Hepatocyte (in vitro differentiated cells): Measurements from ENCODE around the gene PNPLA7. TPM values are rescaled to one million over a fixed set of nuclear protein-coding genes. Genes with fewer than 3 reads are reported as not detected.

Source experiments
- DNase-seq: peaks from one replicate; pipeline ENCODE4 v3.0.0-alpha.2; 2016; ENCODE audit warnings: low spot score
- H2AFZ ChIP-seq: fragments of 200-600 bp; sonication (generic); 2 replicates; pipeline ENCODE4 v1.6.0; 2016; ENCODE audit warnings: antibody characterized with exemption, mild to moderate bottlenecking
- H3K27ac ChIP-seq: fragments of 200-600 bp; sonication (generic); 2 replicates; pipeline ENCODE4 v1.5.1; 2016; ENCODE audit warnings: mild to moderate bottlenecking
- H3K27me3 ChIP-seq: fragments of 200-600 bp; sonication (generic); 2 replicates; pipeline ENCODE4 v1.6.1; 2016
- H3K36me3 ChIP-seq: fragments of 200-600 bp; sonication (generic); replicated peaks from 2 replicates; pipeline ENCODE4 v1.5.1; 2016; ENCODE audit warnings: low read depth; ENCODE audit not compliant: insufficient read depth
- H3K4me1 ChIP-seq: fragments of 200-600 bp; sonication (generic); 2 replicates; pipeline ENCODE4 v1.5.1; 2016; ENCODE audit warnings: mild to moderate bottlenecking, moderate library complexity; ENCODE audit not compliant: insufficient read depth
- H3K4me2 ChIP-seq: fragments of 200-600 bp; sonication (generic); 2 replicates; pipeline ENCODE4 v1.6.0; 2016
- H3K4me3 ChIP-seq: fragments of 200-600 bp; sonication (generic); 2 replicates; pipeline ENCODE4 v1.5.1; 2016; ENCODE audit warnings: mild to moderate bottlenecking
- H3K79me2 ChIP-seq: fragments of 200-600 bp; sonication (generic); 2 replicates; pipeline ENCODE4 v1.6.0; 2017; ENCODE audit warnings: mild to moderate bottlenecking
- H3K9me2 ChIP-seq: fragments of 200-600 bp; sonication (generic); replicated peaks from 2 replicates; pipeline ENCODE4 v1.6.0; 2017; ENCODE audit warnings: mild to moderate bottlenecking; ENCODE audit not compliant: insufficient read depth
- H3K9me3 ChIP-seq: fragments of 200-600 bp; sonication (generic); 2 replicates; pipeline ENCODE4 v1.5.1; 2016; ENCODE audit warnings: low read depth, mild to moderate bottlenecking
- H4K20me1 ChIP-seq: fragments of 200-600 bp; sonication (generic); 2 replicates; pipeline ENCODE4 v1.6.0; 2016; ENCODE audit warnings: mild to moderate bottlenecking; ENCODE audit not compliant: insufficient read depth, poor library complexity, severe bottlenecking
- EZH2 ChIP-seq: fragments of 200-600 bp; sonication (generic); IDR thresholded peaks from 2 replicates; pipeline ENCODE4 v1.6.1; 2016; ENCODE audit warnings: antibody characterized with exemption, mild to moderate bottlenecking, borderline replicate concordance
- EZH2phosphoT487 ChIP-seq: fragments of 200-600 bp; sonication (generic); IDR thresholded peaks from one replicate; pipeline ENCODE4 v1.6.1; 2018; ENCODE audit warnings: antibody characterized with exemption, mild to moderate bottlenecking, low read depth, moderate library complexity; ENCODE audit not compliant: unreplicated experiment, severe bottlenecking
- WGBS: methylation state at CpG from one replicate; pipeline ENCODE4 v1.1.6; 2016; ENCODE audit warnings: low lambda C conversion rate; ENCODE audit errors: missing lambda C conversion rate; 5-methylcytosine and 5-hydroxymethylcytosine counted together
- polyA plus RNA-seq: library from polyadenylated mRNA; unstranded; fragments of >200 nt; fragmentation: Nextera tagmentation; extraction: Ambion mirVana; gene quantifications from 2 replicates; pipeline ENCODE4 v1.2.1, GENCODE V29; 2016
- total RNA-seq: library from RNA; depleted of rRNA; stranded (reverse); fragments of >200 nt; gene quantifications from 2 replicates; pipeline ENCODE4 v1.2.3, GENCODE V29; 2014
- TF ChIP-seq, protein P1 (sequence below): fragments of 200-600 bp; sonication (generic); IDR thresholded peaks from 2 replicates; pipeline ENCODE4 v1.5.1; 2016; ENCODE audit warnings: antibody characterized with exemption, mild to moderate bottlenecking; ENCODE audit not compliant: poor library complexity

PNPLA7 gene
- total and polyA plus RNA-seq, 2 experiments from 2014 or later: 0.62 to 0.77 TPM

- H3K9me2 ChIP-seq: no peaks in the 10 kb centered on the region
- no peaks in the 10 kb centered on the region for H3K27me3 ChIP-seq
- H3K27ac ChIP-seq: no peak overlapping the region
- H3K4me3 ChIP-seq: no peak overlapping the region
- TF ChIP-seq EZH2 (no peak), EZH2phosphoT487 (no peak)
- TF ChIP-seq, protein P1, sequence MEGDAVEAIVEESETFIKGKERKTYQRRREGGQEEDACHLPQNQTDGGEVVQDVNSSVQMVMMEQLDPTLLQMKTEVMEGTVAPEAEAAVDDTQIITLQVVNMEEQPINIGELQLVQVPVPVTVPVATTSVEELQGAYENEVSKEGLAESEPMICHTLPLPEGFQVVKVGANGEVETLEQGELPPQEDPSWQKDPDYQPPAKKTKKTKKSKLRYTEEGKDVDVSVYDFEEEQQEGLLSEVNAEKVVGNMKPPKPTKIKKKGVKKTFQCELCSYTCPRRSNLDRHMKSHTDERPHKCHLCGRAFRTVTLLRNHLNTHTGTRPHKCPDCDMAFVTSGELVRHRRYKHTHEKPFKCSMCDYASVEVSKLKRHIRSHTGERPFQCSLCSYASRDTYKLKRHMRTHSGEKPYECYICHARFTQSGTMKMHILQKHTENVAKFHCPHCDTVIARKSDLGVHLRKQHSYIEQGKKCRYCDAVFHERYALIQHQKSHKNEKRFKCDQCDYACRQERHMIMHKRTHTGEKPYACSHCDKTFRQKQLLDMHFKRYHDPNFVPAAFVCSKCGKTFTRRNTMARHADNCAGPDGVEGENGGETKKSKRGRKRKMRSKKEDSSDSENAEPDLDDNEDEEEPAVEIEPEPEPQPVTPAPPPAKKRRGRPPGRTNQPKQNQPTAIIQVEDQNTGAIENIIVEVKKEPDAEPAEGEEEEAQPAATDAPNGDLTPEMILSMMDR: no peak
- H3K4me2 ChIP-seq: no peak overlapping the region
- WGBS: 95% methylated on average over 4 of the region's 4 CpGs
- H4K20me1 ChIP-seq: no peaks in the 10 kb centered on the region
- H3K36me3 ChIP-seq: no peaks in the 10 kb centered on the region
- no peak for DNase-seq
- H2AFZ ChIP-seq: no peak overlapping the region
- H3K4me1 ChIP-seq: peaks cover 15% of the 10 kb centered on the region
- H3K9me3 ChIP-seq: no peaks in the 10 kb centered on the region
- peaks cover 26% of the 10 kb centered on the region for H3K79me2 ChIP-seq
Measured at GRCh38 chr9:137580954-137581322, 30.7 kb upstream of the PNPLA7 start.

- no peaks in the 10 kb centered on the region for H3K36me3 ChIP-seq
- no peak overlapping the region for H3K27ac ChIP-seq
- no peak overlapping the region for H3K4me2 ChIP-seq
- WGBS: 86% methylated on average over 23 of the region's 23 CpGs
- peaks cover 15% of the 10 kb centered on the region for H3K4me1 ChIP-seq
- H3K79me2 ChIP-seq: peaks cover 30% of the 10 kb centered on the region
- H3K9me3 ChIP-seq: no peaks in the 10 kb centered on the region
- no peak for DNase-seq
- H3K4me3 ChIP-seq: no peak overlapping the region
- H3K27me3 ChIP-seq: no peaks in the 10 kb centered on the region
- H2AFZ ChIP-seq: no peak overlapping the region
- no peaks in the 10 kb centered on the region for H3K9me2 ChIP-seq
- H4K20me1 ChIP-seq: no peaks in the 10 kb centered on the region
- TF ChIP-seq EZH2: no peak
- no peak for TF ChIP-seq EZH2phosphoT487
- TF ChIP-seq, protein P1: no peak
Measured at GRCh38 chr9:137580209-137580953, 30.2 kb upstream of the PNPLA7 start.

- Histone ChIP-seq H3K4me3 (no peak overlapping the region), H3K9me3 (no peaks in the 10 kb centered on the region), H3K4me1 (peaks cover 15% of the 10 kb centered on the region), H3K27me3 (no peaks in the 10 kb centered on the region), H4K20me1 (no peaks in the 10 kb centered on the region), H3K27ac (no peak overlapping the region), H3K4me2 (peak overlapping the region; percentile 81), H2AFZ (peak overlapping the region; percentile 71), H3K36me3 (no peaks in the 10 kb centered on the region), H3K79me2 (peaks cover 32% of the 10 kb centered on the region), H3K9me2 (no peaks in the 10 kb centered on the region)
- DNase-seq: no peak
- 63% methylated on average over 19 of the region's 19 CpGs for WGBS
- TF ChIP-seq EZH2phosphoT487 (no peak), EZH2 (no peak)
- TF ChIP-seq, protein P1: no peak
Measured at GRCh38 chr9:137579259-137579604, 29.0 kb upstream of the PNPLA7 start.
